Measurements from ENCODE around the gene HERC3.

The HERC3 gene

GRCh38 chr4:88629826-88630225 lies 37.5 kb downstream of the HERC3 start:
- Histone ChIP-seq H3K9ac (ENCODE audit: low read length) (no peak overlapping the region), H4K20me1 (ENCODE audit: insufficient read depth, low read length) (no peaks in the 10 kb centered on the region), H2AFZ (ENCODE audit: low read length) (no peak overlapping the region), H3K4me3 (ENCODE audit: low read depth, low read length, poor library complexity, severe bottlenecking) (no peak overlapping the region), H3K36me3 (ENCODE audit: insufficient read depth, low read length) (no peaks in the 10 kb centered on the region), H3K9me3 (ENCODE audit: low read length) (no peaks in the 10 kb centered on the region), H3K4me2 (ENCODE audit: low read length) (no peak overlapping the region), H3K4me1 (ENCODE audit: insufficient read depth, low read length, severe bottlenecking) (no peaks in the 10 kb centered on the region), H3K27ac (ENCODE audit: low read depth, low read length, poor library complexity, severe bottlenecking) (no peak overlapping the region), H3F3A (ENCODE audit: insufficient read depth, low read length) (no peaks in the 10 kb centered on the region), H3K27me3 (ENCODE audit: insufficient read depth, low read length) (no peaks in the 10 kb centered on the region), H3K79me2 (ENCODE audit: insufficient read depth, low read length) (no peaks in the 10 kb centered on the region), H3K9me2 (ENCODE audit: low read depth, low read length) (no peaks in the 10 kb centered on the region)
- TF ChIP-seq CTCF (IDR thresholded peaks at IDR 0.05; ENCODE audit: low read length) (no peak), EZH2 (IDR thresholded peaks at IDR 0.05; ENCODE audit: borderline replicate concordance, low read length) (no peak)

- no peak overlapping the region for H3K27ac ChIP-seq (ENCODE audit: low read depth, low read length, poor library complexity, severe bottlenecking)
- H4K20me1 ChIP-seq (ENCODE audit: insufficient read depth, low read length), result no peaks in the 10 kb centered on the region
- no peak for TF ChIP-seq CTCF (IDR thresholded peaks at IDR 0.05; ENCODE audit: low read length)
- no peak for TF ChIP-seq EZH2 (IDR thresholded peaks at IDR 0.05; ENCODE audit: borderline replicate concordance, low read length)
- no peaks in the 10 kb centered on the region for H3K9me3 ChIP-seq (ENCODE audit: low read length)
- H3F3A ChIP-seq (ENCODE audit: insufficient read depth, low read length), result no peaks in the 10 kb centered on the region
- H3K9me2 ChIP-seq (ENCODE audit: low read depth, low read length), result no peaks in the 10 kb centered on the region
- no peak overlapping the region for H3K9ac ChIP-seq (ENCODE audit: low read length)
- H3K4me1 ChIP-seq (ENCODE audit: insufficient read depth, low read length, severe bottlenecking), result no peaks in the 10 kb centered on the region
- H3K79me2 ChIP-seq (ENCODE audit: insufficient read depth, low read length), result no peaks in the 10 kb centered on the region
- H2AFZ ChIP-seq (ENCODE audit: low read length), result no peak overlapping the region
- no peaks in the 10 kb centered on the region for H3K36me3 ChIP-seq (ENCODE audit: insufficient read depth, low read length)
- H3K4me3 ChIP-seq (ENCODE audit: low read depth, low read length, poor library complexity, severe bottlenecking), result no peak overlapping the region
- H3K27me3 ChIP-seq (ENCODE audit: insufficient read depth, low read length), result no peaks in the 10 kb centered on the region
- no peak overlapping the region for H3K4me2 ChIP-seq (ENCODE audit: low read length)
These were observed 38.5 kb downstream of the HERC3 start for GRCh38 chr4:88630756-88631155.

GRCh38 chr4:88643932-88644331 lies 51.7 kb downstream of the HERC3 start:
- no peaks in the 10 kb centered on the region for H3K9me2 ChIP-seq (ENCODE audit: low read depth, low read length)
- no peak overlapping the region for H3K4me3 ChIP-seq (ENCODE audit: low read depth, low read length, poor library complexity, severe bottlenecking)
- H3K27ac ChIP-seq (ENCODE audit: low read depth, low read length, poor library complexity, severe bottlenecking), result no peak overlapping the region
- H3K36me3 ChIP-seq (ENCODE audit: insufficient read depth, low read length), result no peaks in the 10 kb centered on the region
- no peaks in the 10 kb centered on the region for H3K9me3 ChIP-seq (ENCODE audit: low read length)
- no peaks in the 10 kb centered on the region for H3K27me3 ChIP-seq (ENCODE audit: insufficient read depth, low read length)
- no peak for TF ChIP-seq CTCF (IDR thresholded peaks at IDR 0.05; ENCODE audit: low read length)
- TF ChIP-seq EZH2 (IDR thresholded peaks at IDR 0.05; ENCODE audit: borderline replicate concordance, low read length), result no peak
- H3K9ac ChIP-seq (ENCODE audit: low read length), result no peak overlapping the region
- no peaks in the 10 kb centered on the region for H3K79me2 ChIP-seq (ENCODE audit: insufficient read depth, low read length)
- H3K4me2 ChIP-seq (ENCODE audit: low read length), result no peak overlapping the region
- H2AFZ ChIP-seq (ENCODE audit: low read length), result no peak overlapping the region
- H3F3A ChIP-seq (ENCODE audit: insufficient read depth, low read length), result no peaks in the 10 kb centered on the region
- H3K4me1 ChIP-seq (ENCODE audit: insufficient read depth, low read length, severe bottlenecking), result no peaks in the 10 kb centered on the region
- H4K20me1 ChIP-seq (ENCODE audit: insufficient read depth, low read length), result no peaks in the 10 kb centered on the region
